ENCODE measurements around the gene FBXO7.

FBXO7 gene

DNA sequence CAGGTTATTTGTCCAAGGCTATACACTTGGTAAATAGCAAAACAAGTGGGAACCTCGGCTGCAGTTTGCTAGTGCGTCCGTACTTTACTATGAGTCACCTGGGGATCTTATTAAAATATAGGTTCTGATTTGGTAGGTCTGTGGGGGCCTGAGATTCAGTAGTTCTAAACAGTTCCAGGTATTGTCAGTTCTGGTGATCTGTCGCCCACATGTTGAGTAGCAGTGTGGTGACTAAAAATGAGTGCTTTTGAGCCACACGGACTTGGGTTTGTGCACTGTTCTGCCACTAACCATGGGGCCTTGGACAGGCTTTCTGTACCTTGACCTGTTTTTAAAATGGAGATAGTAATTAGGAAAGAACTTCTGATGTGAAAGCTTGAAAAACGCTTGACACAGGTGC is 15.7 kb downstream of the FBXO7 start:
- DNase-seq (ENCODE audit: low spot score) = no peak

DNA sequence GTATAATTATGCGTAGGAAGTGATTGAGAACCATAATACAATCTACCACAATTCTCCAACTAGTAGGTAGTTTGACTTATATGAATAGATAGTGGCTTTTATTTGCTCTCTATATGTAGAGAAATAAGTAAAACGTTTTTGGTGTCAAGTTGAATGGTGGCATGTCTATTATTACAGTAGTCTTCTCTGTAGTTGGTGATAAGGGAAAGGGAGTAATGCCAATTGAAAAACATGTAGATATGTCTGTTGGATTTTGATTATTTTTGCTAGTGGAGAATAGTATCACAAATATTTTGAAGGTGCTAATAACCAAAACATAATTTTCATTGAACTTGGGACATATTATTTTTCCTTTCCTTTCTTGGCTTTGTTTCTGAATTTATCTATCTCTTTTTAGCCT is 17.5 kb downstream of the FBXO7 start:
- no peak for DNase-seq (ENCODE audit: low spot score)

DNA sequence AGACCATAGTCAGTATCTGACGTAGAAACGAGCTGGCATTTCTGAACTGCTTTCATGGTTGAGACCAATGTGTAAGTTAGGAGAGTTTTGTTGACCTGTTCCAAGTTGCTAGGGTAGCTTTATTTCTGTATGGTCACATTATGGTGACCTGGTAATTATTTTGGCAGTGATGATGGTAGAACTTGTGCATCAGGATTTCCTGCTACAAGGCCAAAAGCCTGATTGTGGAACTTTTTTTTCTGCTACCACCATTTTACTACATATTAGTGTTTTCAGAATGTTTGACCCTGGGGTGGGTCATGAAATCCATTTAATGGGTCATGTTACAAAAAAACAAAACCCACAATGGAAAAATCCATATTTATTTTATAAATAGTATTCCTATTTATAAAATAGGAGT is 18.9 kb downstream of the FBXO7 start:
- DNase-seq (ENCODE audit: low spot score) = no peak

DNA sequence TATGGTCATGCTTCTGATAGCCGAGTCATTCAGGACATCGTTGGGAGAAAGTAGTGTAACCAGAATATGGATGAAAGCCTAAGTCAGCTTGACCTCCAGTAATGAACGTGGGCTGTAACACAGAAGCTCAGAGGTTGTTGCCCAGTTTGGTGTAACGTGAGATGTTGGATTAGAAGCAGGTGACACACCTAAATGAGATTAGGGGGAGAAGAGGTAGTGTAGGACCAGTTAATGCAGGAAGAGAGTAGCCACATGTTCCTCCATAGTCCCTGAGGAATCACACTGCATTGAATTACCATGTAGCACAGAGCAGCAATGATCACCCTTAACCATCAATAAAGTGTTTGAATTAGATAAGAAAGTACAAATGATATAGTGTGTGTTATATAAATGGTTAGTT is 20.4 kb downstream of the FBXO7 start:
- no peak for DNase-seq (ENCODE audit: low spot score)

DNA sequence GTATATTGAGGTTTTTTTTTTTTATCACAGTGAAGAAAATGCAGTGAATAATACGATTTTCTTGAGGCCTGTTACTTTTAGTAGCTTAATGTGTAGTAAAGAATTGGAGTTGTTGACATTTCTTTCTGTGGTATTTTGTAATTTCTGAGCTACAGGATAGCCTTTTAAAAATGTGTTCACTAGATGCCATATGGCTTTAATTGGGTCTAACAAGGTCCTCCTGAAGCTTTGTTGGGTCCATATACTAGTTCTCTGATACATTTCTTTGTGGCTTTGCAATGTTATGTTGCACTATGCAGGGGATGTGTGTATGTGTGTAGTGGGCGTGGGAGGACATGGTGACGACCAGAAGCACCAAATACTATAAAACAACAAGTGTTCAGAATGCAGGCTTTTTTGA is 25.1 kb downstream of the FBXO7 start:
- no peak for DNase-seq (ENCODE audit: low spot score)

DNA sequence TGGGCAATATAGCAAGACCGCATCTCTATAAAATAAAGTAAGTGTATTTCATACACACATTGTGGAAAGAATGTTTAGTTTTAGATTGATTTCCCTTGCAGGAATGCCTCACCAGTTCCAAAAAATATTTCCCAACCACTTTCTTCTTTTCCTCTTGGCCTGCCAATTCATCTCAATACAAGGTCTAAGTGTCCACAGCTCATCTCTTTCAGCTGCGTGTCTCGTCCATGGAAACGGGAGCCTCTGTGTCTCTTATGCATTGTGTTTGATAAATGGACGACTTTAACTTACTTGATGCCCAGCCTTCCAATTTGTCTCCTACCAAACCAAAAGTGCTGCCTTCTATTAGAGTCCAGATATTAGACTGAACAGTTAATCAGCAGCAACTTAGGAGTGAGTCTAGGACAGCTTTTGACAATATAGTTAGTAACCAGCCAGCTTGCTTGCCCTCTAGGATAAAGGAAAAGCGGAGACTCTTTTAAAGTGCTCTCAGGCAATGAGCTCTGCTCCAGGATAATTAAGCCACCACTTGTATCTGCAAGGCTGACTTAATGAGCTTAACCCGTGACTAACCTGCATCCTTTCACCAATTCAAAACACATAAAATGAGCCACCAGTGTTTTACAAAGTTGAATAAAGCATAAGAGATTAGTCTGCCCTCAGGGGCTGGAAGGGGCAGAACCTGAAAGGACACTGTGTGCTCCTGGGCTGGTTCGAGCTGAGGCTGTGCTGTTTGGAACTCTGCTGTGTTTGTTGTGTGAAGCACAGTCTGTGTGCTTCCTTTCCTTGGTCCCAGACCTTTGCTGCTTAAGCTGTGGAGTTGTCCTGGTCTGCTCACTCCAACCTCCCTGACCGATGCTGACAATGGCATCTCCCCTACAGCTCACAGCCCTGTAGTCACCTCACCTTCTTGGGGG is 27.5 kb downstream of the FBXO7 start:
- peak; percentile 57 for DNase-seq (ENCODE audit: low spot score)

DNA sequence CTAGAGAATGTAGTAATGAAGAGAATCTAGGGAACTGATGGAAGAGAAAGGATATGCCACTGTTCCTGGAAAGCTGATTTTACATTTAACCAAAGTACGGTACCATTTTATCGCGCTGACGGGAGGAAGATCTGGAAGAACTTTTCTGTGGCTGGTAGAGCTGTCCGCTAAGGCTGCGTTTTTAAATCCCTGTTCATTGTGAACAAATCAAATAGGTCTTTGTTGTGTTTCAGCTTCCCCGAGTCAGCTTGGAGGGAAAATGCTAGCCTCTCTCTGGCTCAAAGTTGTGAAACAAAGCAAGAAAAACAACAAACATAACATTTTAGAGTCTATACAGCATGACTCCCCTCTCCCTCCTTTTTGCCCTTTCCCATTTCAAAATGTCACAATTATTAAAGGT is 34.4 kb downstream of the FBXO7 start:
- no peak for DNase-seq (ENCODE audit: low spot score)

DNA sequence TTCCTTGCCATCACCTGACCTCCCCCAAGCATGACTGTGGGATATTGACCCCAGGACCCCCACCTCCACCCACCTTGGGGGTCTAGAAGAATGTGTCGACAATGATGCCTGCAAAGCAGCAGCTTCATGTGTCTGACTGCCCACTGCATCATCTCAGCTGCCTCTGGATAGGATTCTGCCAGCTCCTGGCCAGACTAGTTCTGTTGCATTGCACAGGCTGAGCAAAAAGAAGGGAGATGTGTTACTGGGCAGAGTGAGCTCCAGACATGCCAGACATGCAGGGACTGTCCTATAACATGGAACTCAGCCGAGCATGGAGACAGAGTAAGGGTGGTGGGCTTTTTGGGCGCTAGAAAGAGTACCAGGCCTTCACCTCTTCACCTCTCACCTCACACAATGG is 36.7 kb downstream of the FBXO7 start:
- DNase-seq (ENCODE audit: low spot score) = no peak

DNA sequence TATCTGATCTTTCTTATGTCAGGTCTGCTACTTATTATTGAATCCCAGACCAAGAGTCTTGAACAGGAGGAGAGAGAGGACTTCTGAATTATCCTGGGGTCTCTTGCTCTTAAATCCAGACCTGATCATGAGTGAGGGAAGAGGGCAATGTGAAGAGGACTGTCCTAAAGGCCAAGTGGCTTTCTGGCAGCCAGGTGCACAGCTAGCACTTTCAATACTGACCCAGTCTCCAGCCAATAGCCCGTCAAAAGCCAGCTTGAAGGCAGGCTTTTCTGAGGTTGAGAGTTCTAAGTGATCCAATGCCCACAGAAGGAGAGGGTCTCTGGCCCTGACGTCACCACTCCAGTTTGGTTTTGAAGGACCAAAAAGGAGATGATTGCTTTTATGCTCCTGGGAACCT is 37.2 kb downstream of the FBXO7 start:
- DNase-seq (ENCODE audit: low spot score) = no peak

DNA sequence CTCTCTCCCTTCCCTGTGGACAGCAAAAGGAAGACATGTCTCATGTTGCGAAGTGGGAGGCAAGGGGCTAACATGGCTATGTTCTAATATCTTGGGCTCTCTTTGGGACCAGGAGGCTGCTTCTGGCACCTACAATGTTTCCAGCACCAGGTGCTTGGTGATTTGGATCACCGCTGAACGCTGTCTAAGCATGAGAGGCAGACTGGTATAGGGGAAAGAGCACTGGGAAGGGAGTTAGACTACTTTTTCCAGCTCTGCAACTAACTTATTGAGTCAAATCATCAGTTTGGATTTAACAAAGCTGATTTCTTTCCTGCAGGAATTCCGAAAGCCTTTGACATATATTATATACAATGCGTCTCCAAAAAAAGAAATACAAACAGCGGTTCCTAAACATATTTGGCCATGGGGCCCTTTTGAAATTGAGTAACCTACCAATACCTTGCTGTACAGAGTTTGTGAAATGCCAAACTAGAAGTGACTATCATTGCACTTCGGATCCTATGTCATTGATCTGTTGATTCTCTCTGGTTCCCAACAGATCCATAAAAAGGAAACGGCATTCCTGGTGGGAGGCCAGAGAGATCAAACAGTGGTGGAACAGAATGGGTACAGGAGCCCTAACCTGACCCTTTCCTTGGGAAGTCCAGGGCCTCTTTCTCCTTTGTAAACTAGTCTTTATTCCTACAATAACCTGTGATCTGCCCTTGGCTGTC is 37.8 kb downstream of the FBXO7 start:
- no peak for DNase-seq (ENCODE audit: low spot score)

DNA sequence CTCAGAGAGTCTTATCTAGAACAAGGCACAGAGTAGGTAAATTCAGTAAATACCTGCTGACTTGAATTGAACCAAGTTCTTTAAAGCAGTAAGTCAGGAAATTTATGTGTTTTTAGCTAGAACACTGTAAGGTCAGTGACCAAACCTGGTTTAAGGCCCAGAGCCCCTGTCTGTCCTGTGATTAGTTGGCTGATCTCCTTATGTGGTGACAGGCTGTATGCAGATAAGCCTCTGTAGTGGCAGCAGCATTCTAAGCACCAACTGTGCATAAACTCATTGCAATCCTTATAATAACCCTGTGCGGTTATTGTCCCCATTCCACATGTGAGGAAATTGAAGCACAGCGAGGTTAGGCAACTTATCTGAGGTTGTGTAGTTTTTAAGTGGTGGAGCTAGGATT is 40.5 kb downstream of the FBXO7 start:
- DNase-seq (ENCODE audit: low spot score) = no peak

DNA sequence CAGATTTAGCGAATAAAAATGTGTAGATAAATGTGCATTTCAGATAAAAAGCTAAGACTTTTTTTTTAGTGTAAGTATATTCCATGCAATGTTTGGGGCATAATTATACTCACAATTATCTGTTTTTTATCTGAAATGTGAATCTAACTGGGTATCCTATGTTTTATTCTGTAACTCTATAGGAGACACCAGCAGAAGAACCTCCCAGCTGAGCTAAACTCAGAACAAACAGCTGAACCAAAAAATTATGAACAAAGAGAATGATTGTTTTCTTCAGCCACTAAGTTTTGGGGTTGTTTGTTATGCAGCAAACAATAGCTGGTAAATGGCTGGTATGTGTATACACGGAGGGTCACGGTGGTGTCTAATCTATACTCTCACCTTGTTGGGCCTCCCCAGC is 42.9 kb downstream of the FBXO7 start:
- no peak for DNase-seq (ENCODE audit: low spot score)

DNA sequence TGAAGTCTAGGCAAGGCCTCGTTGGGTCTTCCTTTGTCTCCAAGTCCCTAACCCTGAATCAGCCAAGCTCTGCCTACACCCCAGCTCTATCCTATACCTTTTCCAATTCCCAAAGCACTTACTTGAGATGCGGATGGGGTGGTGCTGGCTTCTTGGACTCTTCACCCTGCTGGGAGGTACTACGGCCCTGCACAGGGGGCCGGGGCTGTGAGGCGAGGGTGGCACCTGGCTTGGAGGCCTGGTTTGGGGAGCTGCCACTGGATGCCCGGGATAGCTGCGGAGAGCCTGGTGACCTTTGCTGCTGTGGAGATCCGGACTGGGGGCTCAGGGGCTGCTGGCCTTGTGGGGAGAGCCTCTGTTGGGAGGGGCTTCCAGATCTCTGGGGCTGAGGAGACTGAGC is 43.3 kb downstream of the FBXO7 start:
- DNase-seq (ENCODE audit: low spot score) = no peak

DNA sequence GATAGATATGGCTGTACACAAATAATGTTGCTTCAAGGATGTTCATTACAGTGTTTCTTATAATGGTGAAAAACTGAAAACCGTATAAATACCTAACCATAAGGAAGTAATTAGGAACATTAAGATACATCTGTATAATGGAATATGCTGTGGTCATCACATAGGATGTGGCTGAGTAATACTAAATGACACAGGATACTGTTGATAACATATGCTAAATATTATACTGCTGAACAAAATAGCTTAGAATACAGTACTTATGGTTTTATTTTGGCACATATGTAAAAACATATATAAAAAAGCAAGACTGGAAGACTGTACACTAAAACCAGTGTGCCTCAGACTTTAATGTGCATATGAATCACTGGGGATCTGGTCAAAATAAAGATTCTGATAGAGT is 43.8 kb downstream of the FBXO7 start:
- no peak for DNase-seq (ENCODE audit: low spot score)

DNA sequence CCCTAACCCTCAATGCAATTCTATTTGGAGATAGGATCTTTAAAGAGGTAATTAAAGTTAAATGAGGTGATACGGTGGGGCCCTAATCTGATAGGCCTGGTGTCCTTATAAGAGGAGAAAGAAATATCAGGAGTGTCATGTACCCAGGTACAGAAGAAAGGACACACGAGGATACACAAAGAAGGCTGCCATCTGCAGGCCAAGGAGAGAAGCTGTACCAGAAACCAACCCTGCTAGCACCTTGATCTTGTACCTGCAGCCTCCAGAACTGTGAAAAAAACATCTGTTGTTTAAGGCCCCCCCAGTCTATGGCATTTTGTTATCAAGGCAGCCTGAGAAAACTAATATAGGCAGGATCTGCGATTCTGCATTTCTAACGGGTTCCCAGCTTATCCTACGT is 44.2 kb downstream of the FBXO7 start:
- no peak for DNase-seq (ENCODE audit: low spot score)

DNA sequence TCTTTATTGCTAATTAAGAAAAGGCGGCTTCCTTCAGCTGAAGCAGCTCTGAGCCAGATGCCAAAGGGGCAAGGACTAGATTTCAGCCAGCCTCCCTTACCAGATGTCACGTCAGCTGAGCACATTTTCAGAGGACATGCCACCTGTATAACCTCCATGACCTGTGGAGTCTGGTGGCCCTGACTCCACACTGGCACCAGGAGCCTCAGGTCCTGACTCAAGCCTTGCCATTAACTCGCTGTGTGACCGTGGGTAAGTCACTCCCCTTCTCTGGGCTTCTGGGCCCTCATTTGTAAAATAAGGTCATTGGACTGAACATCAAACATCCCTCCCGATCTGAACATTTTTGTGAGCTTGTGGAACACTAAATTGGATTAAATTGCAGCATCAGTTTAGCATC is 46.0 kb downstream of the FBXO7 start:
- DNase-seq (ENCODE audit: low spot score) = no peak

DNA sequence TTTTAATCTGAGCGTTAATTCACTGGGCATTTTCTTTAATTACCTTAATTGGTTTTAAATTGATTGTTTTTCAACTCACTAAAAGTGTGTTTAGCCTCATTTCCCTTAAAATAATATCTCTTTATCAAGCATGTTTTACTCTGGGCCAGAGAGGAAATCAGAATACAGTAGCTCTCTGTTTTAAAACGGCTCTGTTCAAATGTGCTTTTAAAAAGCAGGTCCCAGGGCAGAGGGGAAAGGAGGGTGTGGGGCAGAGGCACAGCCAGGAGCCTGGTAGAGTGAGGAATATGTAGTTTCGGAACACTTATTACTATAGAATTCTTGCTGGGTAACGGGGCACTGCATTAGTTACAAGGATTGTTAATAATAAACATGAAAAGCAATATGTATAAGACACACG is 47.6 kb downstream of the FBXO7 start:
- DNase-seq (ENCODE audit: low spot score) = no peak

DNA sequence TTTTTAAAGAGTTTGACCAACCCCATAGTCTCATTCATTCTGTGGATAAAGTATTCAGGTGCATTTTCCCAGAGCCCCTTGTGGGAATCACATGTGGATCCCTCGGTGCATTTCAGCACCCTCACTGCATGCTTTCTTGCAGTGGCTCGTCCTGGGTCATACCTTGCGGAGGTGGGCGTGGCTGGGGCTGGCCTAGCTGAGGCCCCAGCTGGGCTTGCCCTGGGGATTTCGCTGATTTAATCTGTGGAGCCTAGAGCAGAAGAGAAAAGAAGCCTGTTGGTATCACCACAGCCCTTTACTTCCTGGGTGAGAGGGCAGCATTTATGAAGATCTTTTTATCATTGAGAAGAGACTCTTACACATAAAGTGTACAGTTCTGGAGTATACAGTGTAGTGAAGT is 53.1 kb downstream of the FBXO7 start:
- no peak for DNase-seq (ENCODE audit: low spot score)

DNA sequence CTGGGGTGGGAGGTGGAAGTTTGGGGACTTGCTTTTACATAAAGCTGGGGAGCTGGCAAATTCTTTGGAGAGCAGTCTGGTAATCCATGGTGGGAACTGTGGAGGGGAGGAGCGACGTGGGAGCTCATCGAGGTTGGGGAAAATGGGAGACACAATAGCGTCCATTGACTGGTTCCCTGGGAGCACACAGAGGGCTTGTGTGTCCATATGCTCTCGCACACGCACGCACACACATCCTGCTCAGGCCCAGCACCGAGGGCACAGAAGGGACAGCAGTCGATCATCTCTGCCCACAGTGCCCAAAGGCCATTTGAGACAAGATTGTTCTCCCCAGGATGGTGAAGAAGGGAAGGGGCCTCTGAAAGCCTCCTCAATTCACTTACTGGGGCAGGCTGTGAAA is 53.7 kb downstream of the FBXO7 start:
- no peak for DNase-seq (ENCODE audit: low spot score)

DNA sequence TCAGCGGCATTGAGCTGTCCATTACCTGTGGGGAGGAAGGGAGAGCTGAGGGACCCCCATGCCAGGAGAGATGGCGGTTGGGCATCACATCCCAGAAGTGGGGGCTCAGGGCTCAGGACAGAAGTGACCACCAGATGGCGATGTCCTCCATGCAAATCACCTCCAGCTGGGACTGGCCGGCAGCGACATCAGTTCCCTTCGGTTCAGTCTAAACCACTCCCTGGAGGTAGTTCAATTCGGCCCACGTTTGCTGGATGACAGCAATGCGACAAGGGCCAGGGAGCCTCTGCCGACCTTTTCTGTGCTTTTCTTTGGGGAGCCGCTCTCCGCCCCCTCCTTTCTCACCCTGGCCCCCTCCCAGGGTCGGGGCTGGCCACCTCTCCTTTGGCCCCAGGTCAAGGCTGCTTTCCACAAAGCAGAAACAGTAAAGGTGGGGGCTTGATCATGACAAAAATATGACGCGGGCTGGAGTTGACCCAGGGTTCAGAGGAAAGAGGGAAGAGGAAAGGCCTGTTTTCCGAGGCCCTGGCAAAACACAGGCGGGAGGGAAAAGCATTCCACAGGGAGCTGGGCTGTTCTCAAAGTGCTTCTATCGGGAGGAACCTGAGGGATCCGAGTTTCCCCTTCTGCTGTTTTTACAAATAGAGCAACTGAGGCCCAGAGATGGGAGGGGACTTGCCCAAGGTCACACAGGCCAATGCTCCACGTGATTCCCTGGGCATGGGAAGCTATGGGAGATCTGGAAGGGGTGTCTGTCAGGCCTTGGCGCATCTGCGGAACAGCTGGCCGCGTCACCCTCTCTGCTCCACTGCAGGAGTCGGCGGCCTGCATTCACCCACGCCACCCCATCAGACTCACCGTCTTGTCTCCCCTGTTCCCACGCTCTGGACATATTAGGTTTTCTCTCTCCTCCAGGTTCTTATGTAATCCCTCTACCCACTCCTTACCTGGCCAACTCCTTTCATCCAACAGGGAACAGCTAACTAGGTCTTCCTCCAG is 54.7 kb downstream of the FBXO7 start:
- DNase-seq (ENCODE audit: low spot score) = peak; percentile 92

DNA sequence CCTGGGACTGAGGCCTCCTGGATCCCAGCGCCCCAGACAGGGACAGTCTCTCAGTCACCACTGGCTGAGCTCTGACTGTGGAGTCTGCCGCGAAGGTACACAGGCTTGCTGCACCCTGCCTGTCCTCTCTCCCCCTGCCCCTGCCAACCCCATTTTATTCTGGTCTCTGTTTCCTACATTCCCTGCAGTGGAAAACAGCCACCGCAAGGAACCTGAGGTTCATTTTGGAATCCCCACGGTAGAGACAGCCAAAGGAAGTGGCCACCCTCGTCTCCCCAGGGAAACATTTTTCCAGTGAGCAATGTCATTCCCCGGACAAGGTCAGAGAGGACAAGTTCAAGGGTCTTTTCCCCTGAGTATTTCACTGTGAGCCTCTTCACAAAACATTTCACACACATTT is 56.6 kb downstream of the FBXO7 start:
- peak; percentile 18 for DNase-seq (ENCODE audit: low spot score)
